ENCODE data around the gene PCDHGC4.

DNA sequence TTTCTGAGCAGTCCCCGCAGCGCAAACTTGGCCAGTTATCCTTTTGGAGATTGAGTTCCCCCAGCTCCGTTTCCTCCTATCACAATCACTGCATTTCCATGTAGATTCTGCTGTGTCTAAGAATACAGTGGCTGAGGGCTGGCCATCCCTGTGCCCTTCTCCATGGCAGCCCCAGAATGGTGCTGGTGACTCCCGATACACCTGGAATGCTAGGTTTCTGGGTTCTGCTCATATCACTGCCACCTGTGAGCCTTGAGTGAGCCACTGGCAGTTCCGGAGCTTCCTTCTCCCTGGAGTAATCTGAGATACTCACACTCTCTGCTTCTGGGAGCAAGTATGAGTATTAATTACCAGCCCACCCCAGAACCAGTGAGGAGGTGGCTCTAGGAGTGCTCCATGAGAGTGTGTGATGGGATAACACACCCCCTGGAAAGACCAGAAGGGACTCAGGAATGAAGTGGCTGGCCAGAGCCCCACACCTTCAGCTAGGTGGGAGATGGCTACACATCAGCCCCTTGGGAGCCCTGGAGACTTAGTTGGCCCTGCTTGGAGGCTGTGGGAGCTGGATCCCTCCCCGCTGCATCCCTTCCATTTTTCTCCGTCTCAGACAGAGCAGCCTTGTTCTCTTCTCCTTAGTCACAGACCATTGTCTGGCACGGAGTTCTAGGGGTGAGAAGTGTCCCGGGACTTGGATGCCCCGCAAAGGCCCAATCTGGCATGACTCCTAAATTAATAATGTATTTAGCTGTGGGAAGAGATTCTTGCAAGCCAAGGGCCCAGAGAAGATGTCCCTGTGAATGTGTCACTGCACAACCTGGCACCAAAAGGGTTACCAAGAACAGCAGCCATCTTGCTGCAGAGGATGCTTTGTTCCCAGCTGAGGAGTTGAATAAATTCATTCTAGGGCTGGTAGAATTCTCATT, 8.9 kb downstream of the PCDHGC4 start:
- TF ChIP-seq POLR2A (IDR thresholded peaks at IDR 0.05; ENCODE audit: low read length): no peak
- no peak for TF ChIP-seq GATA1 (IDR thresholded peaks at IDR 0.05; ENCODE audit: low read depth, low read length)
